H9 (cell line): ENCODE results near the gene PPARD. TPM values are rescaled to one million over a fixed set of nuclear protein-coding genes. Genes with fewer than 3 reads are reported as not detected.

ENCODE experiments used
- DNase-seq: peaks from one replicate; pipeline ENCODE4 v3.0.0-alpha.2; 2017
- H2AFZ ChIP-seq: one replicate; pipeline ENCODE4 v1.6.1; 2013; ENCODE audit warnings: mild to moderate bottlenecking, low read length, control low read depth, moderate library complexity
- H2AK5ac ChIP-seq: 2 replicates; pipeline ENCODE4 v1.6.1; 2013; ENCODE audit warnings: low read length, control low read depth, mixed read lengths; ENCODE audit not compliant: insufficient read length
- H2BK120ac ChIP-seq: one replicate; pipeline ENCODE4 v1.6.1; 2013; ENCODE audit warnings: low read depth, mild to moderate bottlenecking, low read length, control low read depth, inconsistent platforms; ENCODE audit not compliant: poor library complexity, severe bottlenecking
- H2BK12ac ChIP-seq: 2 replicates; pipeline ENCODE4 v1.6.1; 2013; ENCODE audit warnings: low read length, control low read depth, mixed read lengths, low read depth; ENCODE audit not compliant: insufficient read length
- H2BK15ac ChIP-seq: 2 replicates; pipeline ENCODE4 v1.6.1; 2013; ENCODE audit warnings: low read depth, low read length, control low read depth
- H2BK20ac ChIP-seq: one replicate; pipeline ENCODE4 v1.6.1; 2013; ENCODE audit warnings: low read depth, mild to moderate bottlenecking, low read length, control low read depth, inconsistent platforms; ENCODE audit not compliant: poor library complexity, severe bottlenecking
- H2BK5ac ChIP-seq: 2 replicates; pipeline ENCODE4 v1.6.1; 2013; ENCODE audit warnings: low read length, control low read depth, mixed read lengths; ENCODE audit not compliant: insufficient read length
- H3K14ac ChIP-seq: 2 replicates; pipeline ENCODE4 v1.6.1; 2013; ENCODE audit warnings: low read length, control low read depth; ENCODE audit not compliant: insufficient read depth
- H3K18ac ChIP-seq: 2 replicates; pipeline ENCODE4 v1.6.1; 2013; ENCODE audit warnings: low read depth, mild to moderate bottlenecking, mixed read lengths, low read length, control low read depth; ENCODE audit not compliant: insufficient read length
- H3K23ac ChIP-seq: 2 replicates; pipeline ENCODE4 v1.6.1; 2013; ENCODE audit warnings: low read length, control low read depth, mixed read lengths, low read depth; ENCODE audit not compliant: insufficient read length
- H3K23me2 ChIP-seq: 2 replicates; pipeline ENCODE4 v1.6.1; 2013; ENCODE audit warnings: low read depth, mild to moderate bottlenecking, mixed read lengths, low read length, control low read depth; ENCODE audit not compliant: insufficient read length, poor library complexity, severe bottlenecking
- H3K27ac ChIP-seq: 2 replicates; pipeline ENCODE4 v1.5.1; 2013; ENCODE audit warnings: low read length, control low read depth, mixed read lengths, low read depth; ENCODE audit not compliant: insufficient read length
- H3K27me3 ChIP-seq: 2 replicates; pipeline ENCODE4 v1.6.1; 2013; ENCODE audit warnings: low read length, control low read depth, inconsistent platforms; ENCODE audit not compliant: insufficient read depth
- H3K4ac ChIP-seq: 2 replicates; pipeline ENCODE4 v1.6.1; 2013; ENCODE audit warnings: low read depth, mild to moderate bottlenecking, control low read depth, inconsistent platforms, low read length, moderate library complexity
- H3K4me1 ChIP-seq: 2 replicates; pipeline ENCODE4 v1.6.1; 2013; ENCODE audit warnings: low read length, control low read depth, inconsistent platforms; ENCODE audit not compliant: insufficient read depth
- H3K4me2 ChIP-seq: 2 replicates; pipeline ENCODE4 v1.6.1; 2013; ENCODE audit warnings: low read length, control low read depth, mixed read lengths; ENCODE audit not compliant: insufficient read length, insufficient read depth
- H3K56ac ChIP-seq: 2 replicates; pipeline ENCODE4 v1.6.1; 2013; ENCODE audit warnings: low read depth, mild to moderate bottlenecking, mixed read lengths, low read length, control low read depth; ENCODE audit not compliant: insufficient read length
- H3K79me1 ChIP-seq: 2 replicates; pipeline ENCODE4 v1.6.1; 2013; ENCODE audit warnings: low read depth, mild to moderate bottlenecking, moderate library complexity, low read length, control low read depth, inconsistent platforms; ENCODE audit not compliant: insufficient read depth, poor library complexity, severe bottlenecking
- H3K79me2 ChIP-seq: 2 replicates; pipeline ENCODE4 v1.6.1; 2013; ENCODE audit warnings: low read length, control low read depth, inconsistent platforms; ENCODE audit not compliant: insufficient read depth
- H3K9ac ChIP-seq: 2 replicates; pipeline ENCODE4 v1.6.1; 2013; ENCODE audit warnings: low read length, control low read depth, mixed read lengths; ENCODE audit not compliant: insufficient read length; ENCODE audit errors: extremely low read depth
- H3K9me3 ChIP-seq: one replicate; pipeline ENCODE4 v1.6.1; 2013; ENCODE audit warnings: low read depth, low read length, inconsistent platforms; ENCODE audit not compliant: control insufficient read depth
- H3T11ph ChIP-seq: one replicate; pipeline ENCODE4 v1.6.1; 2013; ENCODE audit warnings: mild to moderate bottlenecking, low read length, control low read depth, inconsistent platforms
- H4K20me1 ChIP-seq: one replicate; pipeline ENCODE4 v1.6.1; 2013; ENCODE audit not compliant: control insufficient read depth, insufficient read length, insufficient read depth
- H4K5ac ChIP-seq: 2 replicates; pipeline ENCODE4 v1.6.1; 2013; ENCODE audit warnings: low read depth, mild to moderate bottlenecking, mixed read lengths, low read length, control low read depth; ENCODE audit not compliant: insufficient read length
- H4K8ac ChIP-seq: replicated peaks from 2 replicates; pipeline ENCODE4 v1.6.1; 2013; ENCODE audit warnings: low read length, control low read depth, mixed read lengths, low read depth; ENCODE audit not compliant: insufficient read length
- H4K91ac ChIP-seq: 2 replicates; pipeline ENCODE4 v1.6.1; 2013; ENCODE audit warnings: low read depth, mild to moderate bottlenecking, moderate library complexity, mixed read lengths, low read length, control low read depth; ENCODE audit not compliant: insufficient read length
- H3K27ac Mint-ChIP-seq, 3 experiments: 2 replicates in 2 of 3; 3 replicates in 1 of 3; pipeline ENCODE4 v1.8.0; 2020 to 2021; ENCODE audit warnings: mixed read lengths in 3 of 3, mild to moderate bottlenecking in 1 of 3, moderate library complexity in 1 of 3
- H3K27me3 Mint-ChIP-seq: 2 replicates; pipeline ENCODE4 v1.8.0; 2021; ENCODE audit warnings: low read depth, mild to moderate bottlenecking, moderate library complexity, mixed read lengths
- H3K36me3 Mint-ChIP-seq, 3 experiments: 2 replicates in 2 of 3; 3 replicates in 1 of 3; pipeline ENCODE4 v1.8.0; 2020 to 2021; ENCODE audit warnings: low read depth in 3 of 3, mixed read lengths in 3 of 3; ENCODE audit not compliant: insufficient read depth in 1 of 3
- H3K4me1 Mint-ChIP-seq, 2 experiments: 2 replicates each; pipeline ENCODE4 v1.8.0; 2020; ENCODE audit warnings: mixed read lengths in 2 of 2
- H3K4me3 Mint-ChIP-seq, 2 experiments: 2 replicates in 1 of 2; 3 replicates in 1 of 2; pipeline ENCODE4 v1.8.0; 2020 to 2021; ENCODE audit warnings: mild to moderate bottlenecking in 2 of 2, mixed read lengths in 2 of 2, moderate library complexity in 1 of 2
- H3K9me3 Mint-ChIP-seq, 2 experiments: 2 replicates in 1 of 2; 3 replicates in 1 of 2; pipeline ENCODE4 v1.8.0; 2020; ENCODE audit warnings: mild to moderate bottlenecking in 2 of 2, mixed read lengths in 2 of 2, moderate library complexity in 1 of 2
- WGBS: extraction: QIAGEN DNeasy Blood & Tissue Kit; methylation state at CpG from one replicate; pipeline ENCODE4 v1.1.7; 2013; ENCODE audit warnings: missing lambda C conversion rate, low lambda C conversion rate, mixed read lengths; ENCODE audit not compliant: insufficient read length; ENCODE audit errors: extremely low coverage; 5-methylcytosine and 5-hydroxymethylcytosine counted together
- total RNA-seq: library from RNA; stranded (reverse); gene quantifications from 2 replicates; pipeline ENCODE4 v1.2.1, GENCODE V29; 2021
- TF ChIP-seq, protein P1 (sequence below): fragments of 200-600 bp; sonication (generic); conservative IDR thresholded peaks from 3 replicates; pipeline ENCODE4 v1.8.0; 2021; ENCODE audit warnings: antibody characterized with exemption, mild to moderate bottlenecking

The PPARD gene
- total RNA-seq, 1 experiment from 2014 or later = 11.7 TPM

DNA sequence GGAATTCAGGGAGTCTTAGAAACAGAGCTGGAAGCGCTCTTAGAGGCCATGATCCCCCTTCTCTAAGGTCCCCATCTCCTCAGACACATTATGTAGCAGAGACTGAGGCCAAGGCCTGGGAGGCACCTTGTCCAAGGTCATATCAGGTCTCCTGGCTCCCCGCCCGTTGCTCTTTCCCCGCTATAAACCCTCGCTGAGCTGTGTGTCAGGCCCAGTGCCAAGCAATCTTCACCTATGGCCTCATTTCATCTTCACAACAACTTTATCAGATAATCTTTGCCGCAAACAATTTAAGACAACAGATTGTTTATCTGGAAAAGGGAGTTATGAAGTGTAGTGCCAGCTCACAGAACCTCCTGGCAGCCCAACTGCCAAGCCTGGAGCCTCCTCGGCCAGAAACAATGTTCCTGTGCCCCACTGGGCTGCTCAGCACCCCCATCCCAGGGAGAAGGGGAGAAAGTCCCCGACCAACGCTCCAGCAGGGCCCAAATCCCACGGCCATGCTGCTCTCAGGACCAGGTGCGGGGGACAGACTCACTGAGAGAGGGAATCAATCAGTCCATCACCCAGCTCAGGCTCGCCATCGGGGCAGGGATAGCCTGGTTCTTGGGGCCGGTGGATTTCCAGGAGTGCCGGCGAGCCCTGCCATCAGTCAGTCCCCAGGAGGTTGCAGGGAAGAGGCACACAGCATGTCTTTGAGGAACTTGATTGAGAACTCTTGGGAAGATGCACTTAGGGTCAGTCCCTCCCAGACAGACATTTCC is 92.9 kb downstream of the PPARD start:
- no peak overlapping the region for H3K4ac ChIP-seq
- 0 out of 2 replicates have a peak, but pooled peaks cover 2% of the 10 kb centered on the region for H3K27me3 Mint-ChIP-seq
- H2BK20ac ChIP-seq = no peak overlapping the region
- no peak overlapping the region for H2AK5ac ChIP-seq
- H3K36me3 Mint-ChIP-seq = no peaks in the 10 kb centered on the region; a peak in 2 of 7 replicates
- H2BK15ac ChIP-seq = no peak overlapping the region
- TF ChIP-seq, protein P1, sequence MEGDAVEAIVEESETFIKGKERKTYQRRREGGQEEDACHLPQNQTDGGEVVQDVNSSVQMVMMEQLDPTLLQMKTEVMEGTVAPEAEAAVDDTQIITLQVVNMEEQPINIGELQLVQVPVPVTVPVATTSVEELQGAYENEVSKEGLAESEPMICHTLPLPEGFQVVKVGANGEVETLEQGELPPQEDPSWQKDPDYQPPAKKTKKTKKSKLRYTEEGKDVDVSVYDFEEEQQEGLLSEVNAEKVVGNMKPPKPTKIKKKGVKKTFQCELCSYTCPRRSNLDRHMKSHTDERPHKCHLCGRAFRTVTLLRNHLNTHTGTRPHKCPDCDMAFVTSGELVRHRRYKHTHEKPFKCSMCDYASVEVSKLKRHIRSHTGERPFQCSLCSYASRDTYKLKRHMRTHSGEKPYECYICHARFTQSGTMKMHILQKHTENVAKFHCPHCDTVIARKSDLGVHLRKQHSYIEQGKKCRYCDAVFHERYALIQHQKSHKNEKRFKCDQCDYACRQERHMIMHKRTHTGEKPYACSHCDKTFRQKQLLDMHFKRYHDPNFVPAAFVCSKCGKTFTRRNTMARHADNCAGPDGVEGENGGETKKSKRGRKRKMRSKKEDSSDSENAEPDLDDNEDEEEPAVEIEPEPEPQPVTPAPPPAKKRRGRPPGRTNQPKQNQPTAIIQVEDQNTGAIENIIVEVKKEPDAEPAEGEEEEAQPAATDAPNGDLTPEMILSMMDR = no peak
- H3K4me3 Mint-ChIP-seq = peak overlapping the region in 1 of 2 experiments; percentile 55; a peak in 2 of 5 replicates
- H3K79me1 ChIP-seq = no peaks in the 10 kb centered on the region
- no peak overlapping the region for H3K9ac ChIP-seq
- peaks cover 3 to 16% of the 10 kb centered on the region in 2 experiments for H3K4me1 Mint-ChIP-seq
- H3K18ac ChIP-seq = no peak overlapping the region
- no peak overlapping the region for H3K23ac ChIP-seq
- no peaks in the 10 kb centered on the region for H3K23me2 ChIP-seq
- no peak overlapping the region for H2BK120ac ChIP-seq
- H3K27ac ChIP-seq = no peak overlapping the region
- H3K56ac ChIP-seq = no peak overlapping the region
- H2BK12ac ChIP-seq = no peak overlapping the region
- H2BK5ac ChIP-seq = no peak overlapping the region
- WGBS = no CpG with 5 or more reads among the region's 16 CpGs
- no peaks in the 10 kb centered on the region for H3K79me2 ChIP-seq
- no peak overlapping the region for H3K14ac ChIP-seq
- no peaks in the 10 kb centered on the region; a peak in 1 of 5 replicates for H3K9me3 Mint-ChIP-seq
- no peak overlapping the region for H4K5ac ChIP-seq
- H4K20me1 ChIP-seq = no peaks in the 10 kb centered on the region
- H3K9me3 ChIP-seq = no peaks in the 10 kb centered on the region
- H3K4me2 ChIP-seq = no peak overlapping the region
- H4K8ac ChIP-seq = no peak overlapping the region
- no peaks in the 10 kb centered on the region for H3K27me3 ChIP-seq
- DNase-seq = no peak
- H2AFZ ChIP-seq = no peak overlapping the region
- H3T11ph ChIP-seq = no peak overlapping the region
- H3K27ac Mint-ChIP-seq = peak overlapping the region in 1 of 3 experiments; percentile 28; a peak in 2 of 7 replicates
- no peak overlapping the region for H4K91ac ChIP-seq
- no peaks in the 10 kb centered on the region; the same call in 1 of the 2 replicates for H3K4me1 ChIP-seq
